AG09309 (cell line): ENCODE measurements around the gene KLK3.

ENCODE experiments used
- DNase-seq: peaks from one replicate; pipeline ENCODE4 v3.0.0-alpha.2; 2010; ENCODE audit warnings: low read depth
- H3K4me3 ChIP-seq: 2 replicates; pipeline ENCODE4 v1.5.1; 2011; ENCODE audit warnings: mild to moderate bottlenecking, low read depth, low read length, moderate library complexity; ENCODE audit not compliant: control insufficient read depth
- CTCF ChIP-seq: IDR thresholded peaks from 2 replicates; pipeline ENCODE4 v1.5.1; 2011; ENCODE audit warnings: mild to moderate bottlenecking, low read depth, low read length, inconsistent platforms; ENCODE audit not compliant: insufficient read depth, control insufficient read depth; ENCODE audit errors: missing control alignments

KLK3 gene

DNA sequence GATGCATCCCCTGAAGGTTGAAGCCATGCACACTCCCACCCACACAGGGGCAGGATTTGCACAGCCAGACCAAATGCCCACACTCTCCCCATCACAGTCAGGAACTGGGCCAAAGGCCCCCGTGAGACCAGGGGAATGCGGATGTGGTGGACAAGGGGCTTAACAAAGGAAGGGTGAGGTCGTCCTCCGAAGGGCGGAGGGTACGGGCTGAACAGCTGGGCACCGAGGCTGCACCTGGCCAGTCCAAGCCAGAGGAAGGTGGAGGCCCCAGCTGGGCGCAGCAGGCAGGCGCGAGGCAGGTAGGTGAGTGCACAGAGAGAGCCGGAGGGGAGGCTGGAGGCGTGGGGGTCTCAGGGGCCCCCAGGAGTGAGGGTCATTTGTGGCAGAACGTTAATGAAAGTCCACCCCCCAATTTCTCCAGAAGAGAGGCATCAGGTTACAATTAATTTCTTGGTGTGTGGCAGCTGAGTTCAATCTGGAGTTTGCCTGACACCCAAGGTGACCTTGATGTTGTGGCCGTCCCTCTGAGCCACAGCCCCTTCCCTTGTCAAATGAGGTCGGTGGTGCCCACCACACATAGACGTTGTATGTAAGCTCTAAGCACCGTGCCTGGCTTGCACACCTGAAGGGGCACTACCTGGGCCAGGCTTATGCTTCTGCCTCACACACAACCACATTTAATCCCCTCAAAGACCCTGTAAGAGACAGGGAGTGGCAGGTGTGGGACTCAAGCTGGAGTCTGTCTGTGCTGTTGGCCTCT lies 24.3 kb upstream of the KLK3 start:
- H3K4me3 ChIP-seq = no peak overlapping the region
- no peak for TF ChIP-seq CTCF
- no peak for DNase-seq

DNA sequence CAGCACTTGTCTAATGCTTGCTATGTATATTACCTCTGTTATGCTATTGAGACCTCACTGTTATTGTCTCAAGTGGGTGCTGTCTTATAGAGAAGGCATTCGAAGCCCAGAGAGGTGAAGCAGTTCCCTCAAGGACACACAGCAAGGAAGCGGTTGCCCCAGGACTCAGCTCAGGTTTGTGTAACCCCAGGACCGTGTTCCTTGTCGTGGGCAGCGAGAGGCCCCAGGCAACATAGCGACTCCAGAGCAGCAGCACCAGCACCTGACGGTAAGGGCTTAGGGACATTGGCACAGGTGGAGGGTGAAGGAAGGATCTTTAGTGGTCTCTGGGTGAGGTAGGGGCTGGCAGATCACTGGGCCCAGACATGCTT lies 23.7 kb upstream of the KLK3 start:
- no peak overlapping the region for H3K4me3 ChIP-seq
- DNase-seq = no peak
- TF ChIP-seq CTCF = no peak

DNA sequence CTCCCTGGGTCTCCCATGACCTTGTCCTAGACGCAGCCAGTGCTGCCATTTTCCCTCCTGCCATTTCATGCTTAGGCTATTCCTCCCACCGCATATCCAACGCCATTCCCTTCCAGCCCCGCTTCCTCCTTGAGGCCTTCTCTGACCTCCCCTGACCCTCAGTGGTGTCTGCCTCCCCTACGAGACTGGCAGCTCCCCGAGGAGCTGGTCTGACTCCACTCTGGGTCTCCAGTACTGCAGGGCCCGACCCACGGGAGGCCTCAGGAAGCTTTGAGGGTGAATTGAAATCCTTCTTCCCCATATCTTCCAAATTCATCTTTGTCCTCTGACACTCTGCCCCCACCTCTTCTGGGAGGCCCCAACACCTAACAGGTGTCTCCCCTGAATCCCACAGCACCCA lies 22.0 kb upstream of the KLK3 start:
- DNase-seq = no peak
- H3K4me3 ChIP-seq = no peak overlapping the region
- TF ChIP-seq CTCF = no peak

DNA sequence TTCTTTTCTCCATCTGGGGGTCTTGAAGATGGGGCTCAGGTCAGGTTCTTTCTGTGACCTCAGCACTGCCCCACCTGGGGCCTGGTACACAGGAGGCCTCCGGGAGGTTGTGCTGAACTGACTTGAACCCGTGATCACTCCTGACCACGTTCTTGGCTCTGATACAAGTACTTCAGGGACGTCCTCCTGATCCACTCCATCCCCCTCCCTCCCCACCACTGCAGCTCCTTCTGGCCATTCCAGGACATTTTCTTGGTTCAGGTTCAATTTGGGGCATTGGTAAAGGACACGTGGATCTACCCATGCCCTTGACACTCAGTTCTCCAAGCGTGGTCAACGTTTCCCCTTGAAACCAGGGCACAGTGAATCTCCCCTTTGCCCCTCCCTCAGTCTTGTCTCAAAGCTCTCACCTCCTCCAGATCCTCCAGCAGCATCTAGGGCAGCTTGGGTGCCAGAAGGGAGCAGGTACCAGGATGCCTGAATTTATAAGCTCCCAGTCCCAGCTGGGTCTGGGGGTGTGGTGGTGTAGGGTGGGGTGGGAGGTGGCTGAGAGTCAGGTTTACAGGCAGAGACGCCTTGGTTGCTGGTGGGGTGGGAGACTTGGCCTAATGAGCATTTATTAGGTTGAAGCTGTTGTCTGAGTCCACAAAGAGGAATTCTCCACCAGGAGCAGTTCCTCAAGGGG lies 21.5 kb upstream of the KLK3 start, which contains the start of gene KLK15:
Gene KLK15, minus strand, starts transcription at position 458 of the 685 bp plus-strand sequence. CDS start 2,082 bp downstream, outside the sequence.
- DNase-seq = no peak
- no peak for TF ChIP-seq CTCF
- no peak within 1 kb of the TSS for H3K4me3 ChIP-seq

GRCh38 chr19:50833802-50834167 lies 20.9 kb upstream of the KLK3 start:
- TF ChIP-seq CTCF = no peak
- no peak overlapping the region for H3K4me3 ChIP-seq
- no peak for DNase-seq

DNA sequence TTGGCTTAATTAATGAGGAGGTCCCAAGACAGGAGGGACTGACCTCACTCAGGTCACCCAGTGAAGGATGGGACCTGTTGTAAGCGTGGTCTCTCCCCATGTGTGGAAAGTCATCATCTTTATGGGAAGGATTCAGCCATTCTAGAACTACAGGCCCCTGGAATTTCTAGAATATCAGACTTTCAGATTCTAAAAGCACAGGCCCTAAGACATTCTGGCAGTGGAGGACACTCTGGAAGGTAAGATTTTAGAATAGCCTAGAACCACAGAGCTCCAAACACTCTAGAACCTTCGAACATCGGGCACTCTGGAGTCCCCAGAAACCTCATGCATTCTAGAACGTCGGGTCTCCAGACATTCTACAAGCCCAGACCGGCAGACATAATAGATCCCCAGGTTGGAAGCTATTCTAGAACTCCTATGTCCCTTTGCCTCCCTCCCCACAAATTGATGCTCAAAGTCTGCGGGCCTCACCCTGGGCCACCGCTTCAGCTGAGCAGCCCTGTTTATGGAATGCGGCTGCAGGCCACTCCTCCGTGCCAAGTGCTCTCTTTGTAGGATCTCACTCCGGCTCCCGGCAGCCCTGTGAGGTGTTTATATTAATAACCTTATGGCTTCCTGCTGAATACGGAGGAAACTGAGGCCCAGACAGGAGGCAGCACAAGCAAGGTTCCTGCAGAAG lies 19.5 kb upstream of the KLK3 start:
- no peak for DNase-seq

More for the DNA sequence above, 19.5 kb upstream of the KLK3 start:
- peak overlapping the region; percentile 53 for H3K4me3 ChIP-seq
- no peak for TF ChIP-seq CTCF
